K562 (cell line): ENCODE measurements around the gene RPS6KA4. TPM values are rescaled to one million over a fixed set of nuclear protein-coding genes. Genes with fewer than 3 reads are reported as not detected.

ENCODE experiments used
- ATAC-seq: fragments of 200-7000 bp; cut with Tn5 transposase; 3 replicates; pipeline ENCODE4 v1.9.1; 2020; ENCODE audit warnings: moderate library complexity
- BruUV-seq: library from RNA; stranded (reverse); fragments of 400-500 nt; replicated peaks from 2 replicates; lab custom pipeline; 2021; lab: Mats Ljungman, UMichigan
- CTCF ChIA-PET: fragments of 300-600 bp; formaldehyde crosslinking; extraction: SDS; loops from one replicate; lab custom pipeline; 2021; ENCODE audit warnings: low intra/inter-chr PET ratio; lab: Yijun Ruan, JAX
- POLR2A ChIA-PET: fragments of 300-600, 350-650 bp; sonication (Branson Sonifier 250); formaldehyde crosslinking; extraction: SDS; loops from one replicate; lab custom pipeline; 2021; ENCODE audit warnings: antibody characterized with exemption, inconsistent platforms; lab: Yijun Ruan, JAX
- DNase-seq, 4 experiments: peaks; one replicate each; pipeline versions ENCODE4 v3.0.0 to v3.0.0-alpha.2; 2011 to 2018; ENCODE audit warnings: low spot score in 3 of 4, mixed read lengths in 3 of 4; ENCODE audit errors: extremely low read depth in 1 of 4
- FAIRE-seq: peaks from 2 replicates; lab custom pipeline; 2011; peaks lifted over from hg19 to GRCh38; lab: Jason Lieb, UNC
- H2AFZ ChIP-seq: 2 replicates; pipeline ENCODE4 v1.6.0; 2011; ENCODE audit warnings: low read depth, low read length, control low read depth, inconsistent platforms
- H3K27ac ChIP-seq: fragments of 200-600 bp; 3 replicates; pipeline ENCODE4 v1.8.0; 2011; ENCODE audit warnings: low read depth, mild to moderate bottlenecking, control low read depth, inconsistent platforms, low read length, moderate library complexity, mixed read lengths; ENCODE audit errors: extremely low read depth
- H3K27me3 ChIP-seq, 2 experiments: fragments of 300-600 bp in 1 of 2; 2 replicates in 1 of 2; 3 replicates in 1 of 2; pipeline versions ENCODE4 v1.6.0 to v1.8.0; 2011; ENCODE audit warnings: inconsistent platforms in 2 of 2, low read length in 2 of 2, mild to moderate bottlenecking in 1 of 2, mixed read lengths in 1 of 2, moderate library complexity in 1 of 2; ENCODE audit not compliant: control insufficient read depth in 2 of 2, insufficient read depth in 2 of 2
- H3K36me3 ChIP-seq: fragments of 300-600 bp; 3 replicates; pipeline ENCODE4 v1.8.0; 2011; ENCODE audit warnings: mild to moderate bottlenecking, low read length, inconsistent platforms; ENCODE audit not compliant: control insufficient read depth, insufficient read depth
- H3K4me1 ChIP-seq, 2 experiments: fragments of 200-600 bp in 1 of 2; replicated peaks in 1 of 2; 2 replicates in 1 of 2; 3 replicates in 1 of 2; pipeline versions ENCODE4 v1.5.1 to v1.8.0; 2011; ENCODE audit warnings: inconsistent platforms in 2 of 2, low read length in 2 of 2, mild to moderate bottlenecking in 1 of 2, mixed read lengths in 1 of 2, moderate library complexity in 1 of 2; ENCODE audit not compliant: control insufficient read depth in 2 of 2, insufficient read depth in 2 of 2
- H3K4me2 ChIP-seq: 2 replicates; pipeline ENCODE4 v1.6.1; 2011; ENCODE audit warnings: low read length, control low read depth, inconsistent platforms, mixed read lengths; ENCODE audit not compliant: insufficient read depth
- H3K4me3 ChIP-seq: fragments of 200-600 bp; sonication (generic), shearing (Covaris generic); 2 replicates; pipeline ENCODE4 v1.5.1; 2016; ENCODE audit warnings: control low read depth, inconsistent platforms
- H3K79me2 ChIP-seq: fragments of 200-600 bp; 3 replicates; pipeline ENCODE4 v1.8.0; 2011; ENCODE audit warnings: low read length, inconsistent platforms; ENCODE audit not compliant: control insufficient read depth, insufficient read depth
- H3K9ac ChIP-seq, 2 experiments: 2 replicates each; pipeline versions ENCODE4 v1.6.0 to v1.6.1; 2011; ENCODE audit warnings: low read depth in 2 of 2, low read length in 2 of 2, control low read depth in 1 of 2, inconsistent platforms in 1 of 2, mild to moderate bottlenecking in 1 of 2, mixed read lengths in 1 of 2; ENCODE audit not compliant: insufficient read depth in 1 of 2
- H3K9me1 ChIP-seq: one replicate; pipeline ENCODE4 v1.6.0; 2011; ENCODE audit warnings: inconsistent platforms, mild to moderate bottlenecking, low read length, moderate library complexity; ENCODE audit not compliant: control insufficient read depth, insufficient read depth
- H3K9me3 ChIP-seq: replicated peaks from 2 replicates; pipeline ENCODE4 v1.5.1; 2011; ENCODE audit warnings: low read depth, low read length, inconsistent platforms; ENCODE audit not compliant: control insufficient read depth, insufficient read depth
- H4K20me1 ChIP-seq: replicated peaks from 2 replicates; pipeline ENCODE4 v1.6.1; 2011; ENCODE audit warnings: low read length, inconsistent platforms, mixed read lengths; ENCODE audit not compliant: control insufficient read depth, insufficient read depth
- ELF1 ChIP-seq: fragments of 200-800 bp; sonication (Bioruptor generic); IDR thresholded peaks from 2 replicates; pipeline ENCODE4 v1.6.1; 2016; ENCODE audit warnings: missing genetic modification characterization, missing compliant biosample characterization
- GABPA ChIP-seq: fragments of 200-800 bp; sonication (Bioruptor generic); conservative IDR thresholded peaks from 2 replicates; pipeline ENCODE4 v1.6.1; 2016; ENCODE audit warnings: low read depth, missing genetic modification characterization, missing compliant biosample characterization
- ZNF41 ChIP-seq: fragments of 250-450 bp; sonication (Bioruptor Pico); conservative IDR thresholded peaks from 2 replicates; pipeline ENCODE4 v1.4.0; 2020; ENCODE audit warnings: mild to moderate bottlenecking
- ZNF778 ChIP-seq: fragments of 450-650 bp; formaldehyde crosslinking; IDR thresholded peaks from 2 replicates; pipeline ENCODE4 v1.4.0; 2020; ENCODE audit warnings: mild to moderate bottlenecking, moderate library complexity
- WGBS: fragments of 100-300 bp; shearing (Covaris generic); methylation state at CpG from one replicate; pipeline ENCODE4 v1.1.6; 2016; ENCODE audit warnings: low coverage, mixed read lengths; ENCODE audit not compliant: insufficient coverage; ENCODE audit errors: missing lambda C conversion rate; 5-methylcytosine and 5-hydroxymethylcytosine counted together
- in situ Hi-C: fragments of 300-500 bp; cut with MboI; formaldehyde crosslinking; loops from 4 replicates; pipeline ENCODE4 v1.15.0; 2018; ENCODE audit warnings: inconsistent platforms, mixed read lengths
- intact Hi-C: fragments of 100-400 bp; cut with micrococcal nuclease; formaldehyde crosslinking; loops from 2 replicates; pipeline ENCODE4 v1.14.2; 2022
- polyA plus RNA-seq, 8 experiments: library from polyadenylated mRNA; depleted of rRNA in 4 of 8; stranded (reverse) in 5 of 8; unstranded in 3 of 8; fragments of >200 nt; fragmentation: Nextera tagmentation in 2 of 8; fragmentation: Illumina TruSeq in 1 of 8; extraction: Ambion mirVana in 2 of 8; extraction: Trizol in 1 of 8; gene quantifications; 2 replicates each; pipeline versions ENCODE4 v1.2.1 to v1.2.3, GENCODE V29; 2011 to 2014; ENCODE audit warnings: inconsistent platforms in 1 of 8, missing spikeins in 1 of 8
- total RNA-seq, 7 experiments: library from RNA; depleted of rRNA in 6 of 7; stranded (reverse); fragments of >200 nt in 6 of 7; fragmentation: Illumina TruSeq in 2 of 7; extraction: Trizol in 2 of 7; gene quantifications; 2 replicates each; pipeline versions ENCODE4 v1.2.1 to v1.2.3, GENCODE V29; 2011 to 2021; ENCODE audit warnings: low replicate concordance in 1 of 7

Gene RPS6KA4
- total and polyA plus RNA-seq, 9 of the 15 experiments (the other 6 are each of a cell fraction or from before 2014, with no cell fraction given): 0.15 to 23.8 (median 9.8) TPM

DNA sequence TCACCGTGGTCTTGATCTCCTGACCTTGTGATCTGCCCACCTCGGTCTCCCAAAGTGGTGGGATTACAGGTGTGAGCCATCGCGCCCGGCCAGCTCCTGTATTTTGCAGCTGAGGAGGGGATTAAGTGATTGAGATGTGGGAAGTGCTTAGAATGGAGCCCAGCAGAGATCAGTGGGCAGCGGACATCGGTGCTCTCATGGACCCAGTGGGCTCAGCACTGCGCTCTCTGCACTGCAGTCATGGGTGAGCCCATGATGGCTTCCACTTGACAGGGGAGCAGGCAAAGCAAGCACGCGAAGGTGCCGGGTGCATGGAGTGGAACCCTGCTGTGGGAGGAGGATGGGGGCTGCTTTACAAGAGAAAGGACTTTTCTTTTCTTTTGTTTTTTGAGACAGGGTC is 28.1 kb upstream of the RPS6KA4 start:
- no peak for DNase-seq
- Histone ChIP-seq H3K4me1 (peaks cover 30 to 44% of the 10 kb centered on the region in 2 experiments), H3K27ac (peak overlapping the region; percentile 79; the same call in 2 of the 3 replicates), H3K4me2 (no peak overlapping the region; the same call in 1 of the 2 replicates), H2AFZ (no peak overlapping the region; the same call in 1 of the 2 replicates), H3K9me1 (no peaks in the 10 kb centered on the region), H3K4me3 (no peak overlapping the region), H4K20me1 (no peaks in the 10 kb centered on the region), H3K9ac (peak overlapping the region; percentile 67 to 89; a peak in 3 of 4 replicates)
- 93% methylated on average over 8 of the region's 11 CpGs for WGBS
- no TSS peak for BruUV-seq
- ChIA-PET CTCF (no interaction called here), POLR2A (interaction anchor here (0.6 to 1.8 kb wide), 7 partner anchors 8 to 167 kb away, joined by 3 to 15 read pairs (median 4); partner anchors contain the start of genes ESRRA, PRDX5 and TRMT112)
- ATAC-seq: no peak
- TF ChIP-seq ELF1 (0 out of 2 replicates have a peak, but pooled peaks have one; percentile 0), ZNF778 (CRISPR knock-in tag) (no peak), ZNF41 (CRISPR knock-in tag) (no peak), GABPA (tag) (0 out of 2 replicates have a peak, but pooled peaks have one; percentile 2)
- TF ChIP-seq, all 486 proteins: peak for 2
- intact Hi-C loops (loop anchor here (1.0 kb wide), 1 partner anchor 14 kb away; the partner anchor contains the start of gene TRMT112), in situ Hi-C loops (no loop called here)
- Histone ChIP-seq H3K27me3 (no peaks in the 10 kb centered on the region), H3K36me3 (no peaks in the 10 kb centered on the region; the same call in 2 of the 3 replicates), H3K9me3 (no peaks in the 10 kb centered on the region; the same call in 1 of the 2 replicates), H3K79me2 (no peaks in the 10 kb centered on the region)
- no peak for FAIRE-seq
